GM18870 (cell line): Measurements from ENCODE around the gene IRF1.
"Not testable (repeated sequence)": the region's sequence is repeated elsewhere in the genome, so short reads cannot be mapped to it uniquely, and the experiment has no call there.

ENCODE experiments used
- ATAC-seq: cut with Tn5 transposase; IDR thresholded peaks from one replicate; pipeline ENCODE4 v1.9.1; 2021; ENCODE audit warnings: moderate library complexity; ENCODE audit not compliant: unreplicated experiment

Gene IRF1

GRCh38 chr5:132487841-132488555 is 2.6 kb downstream of the IRF1 start:
- no peak for ATAC-seq

- ATAC-seq = no peak
Measured at GRCh38 chr5:132487095-132487428, 3.5 kb downstream of the IRF1 start.

GRCh38 chr5:132486318-132487094 is 4.1 kb downstream of the IRF1 start:
- ATAC-seq = no peak

- no peak for ATAC-seq
Measured at GRCh38 chr5:132485641-132486317, 4.8 kb downstream of the IRF1 start.

- not testable (repeated sequence) for ATAC-seq
Measured at GRCh38 chr5:132484876-132485640, 5.5 kb downstream of the IRF1 start.

GRCh38 chr5:132484391-132484725 is 6.2 kb downstream of the IRF1 start:
- ATAC-seq = no peak

GRCh38 chr5:132483661-132484390 is 6.7 kb downstream of the IRF1 start:
- no peak for ATAC-seq

GRCh38 chr5:132483101-132483500 is 7.5 kb downstream of the IRF1 start:
- no peak for ATAC-seq

GRCh38 chr5:132481596-132482211 is 8.9 kb downstream of the IRF1 start:
- no peak for ATAC-seq

- no peak for ATAC-seq
Measured at GRCh38 chr5:132480893-132481595, 9.5 kb downstream of the IRF1 start.

GRCh38 chr5:132480546-132480892 is 10.1 kb downstream of the IRF1 start:
- no peak for ATAC-seq

- no peak for ATAC-seq
Measured at GRCh38 chr5:132480042-132480441, 10.5 kb downstream of the IRF1 start.

- ATAC-seq = peak; percentile 58
Measured at GRCh38 chr5:132479111-132479951, 11.2 kb downstream of the IRF1 start.

GRCh38 chr5:132478366-132478871 is 12.2 kb downstream of the IRF1 start:
- ATAC-seq = no peak

- ATAC-seq = no peak
Measured at GRCh38 chr5:132477784-132478365, 12.7 kb downstream of the IRF1 start.

- ATAC-seq = no peak
Measured at GRCh38 chr5:132476876-132477781, 13.4 kb downstream of the IRF1 start.
